ENCODE data around the gene CRAT. TPM values are rescaled to one million over a fixed set of nuclear protein-coding genes. Genes with fewer than 3 reads are reported as not detected.

CRAT gene
- total RNA-seq, 1 experiment from 2014 or later, result 38.8 TPM

- in situ Hi-C loops (cut with HindIII; ENCODE audit: low pct_unique_long_range_greater_than_20kb, low sequenced_read_pairs), result no loop called here
- DNase-seq (ENCODE audit: low read depth, low spot score) (no peak), ATAC-seq (peak; percentile 20; the same call in 1 of the 2 replicates)
- no TSS peak for BruUV-seq (replicated peaks)
- Histone ChIP-seq H3K27ac (ENCODE audit: low read length) (no peak overlapping the region), H3K4me1 (ENCODE audit: control insufficient read depth, insufficient read depth, low read length) (no peaks in the 10 kb centered on the region), H3K27me3 (ENCODE audit: control insufficient read depth, insufficient read depth, low read length) (no peaks in the 10 kb centered on the region), H3K4me3 (ENCODE audit: low read depth in 2 of 2, low read length in 2 of 2) (no peak overlapping the region), H3K36me3 (ENCODE audit: control insufficient read depth, insufficient read depth, low read length) (no peaks in the 10 kb centered on the region), H3K9me3 (ENCODE audit: control insufficient read depth, insufficient read depth, low read depth, low read length) (no peaks in the 10 kb centered on the region)
- ChIA-PET POLR2A (interaction anchor here (0.6 kb wide), 2 partner anchors 189 to 219 kb away, joined by 4 read pairs; no protein-coding TSS in a partner anchor), CTCF (interaction anchor here (0.6 kb wide), 1 partner anchor 558 kb away, joined by 10 read pairs; no protein-coding TSS in a partner anchor)
- intact Hi-C loops (cut with micrococcal nuclease; ENCODE audit: unreplicated experiment), result no loop called here
- peak; percentile 19; the same call in 1 of the 2 replicates for TF ChIP-seq POLR2AphosphoS5 (IDR thresholded peaks at IDR 0.05; ENCODE audit: low read depth, low read length)
- no peak for TF ChIP-seq CTCF (IDR thresholded peaks at IDR 0.05)
- TF ChIP-seq REST (IDR thresholded peaks at IDR 0.05; ENCODE audit: insufficient read depth in 1 of 2, low read depth in 2 of 2, low read length in 1 of 2), result no peak
- TF ChIP-seq TCF7L2 (IDR thresholded peaks at IDR 0.05; ENCODE audit: low read depth, low read length), result no peak
- no peak for TF ChIP-seq SIN3A (IDR thresholded peaks at IDR 0.05; ENCODE audit: borderline replicate concordance, insufficient read depth, low read depth, low read length)
Measured at GRCh38 chr9:129093602-129094386, 16.8 kb downstream of the CRAT start.

- no peaks in the 10 kb centered on the region for H3K9me3 ChIP-seq (ENCODE audit: control insufficient read depth, insufficient read depth, low read depth, low read length)
- H3K27ac ChIP-seq (ENCODE audit: low read length), result no peak overlapping the region
- in situ Hi-C loops (cut with HindIII; ENCODE audit: low pct_unique_long_range_greater_than_20kb, low sequenced_read_pairs) (no loop called here), intact Hi-C loops (cut with micrococcal nuclease; ENCODE audit: unreplicated experiment) (no loop called here)
- DNase-seq (ENCODE audit: low read depth, low spot score) (no peak), ATAC-seq (no peak)
- no TSS peak for BruUV-seq (replicated peaks)
- POLR2A ChIA-PET, result no interaction called here
- H3K4me3 ChIP-seq (ENCODE audit: low read depth in 2 of 2, low read length in 2 of 2), result no peak overlapping the region
- H3K36me3 ChIP-seq (ENCODE audit: control insufficient read depth, insufficient read depth, low read length), result no peaks in the 10 kb centered on the region
- H3K27me3 ChIP-seq (ENCODE audit: control insufficient read depth, insufficient read depth, low read length), result no peaks in the 10 kb centered on the region
- TF ChIP-seq POLR2AphosphoS5 (IDR thresholded peaks at IDR 0.05; ENCODE audit: low read depth, low read length), result no peak
- no peak for TF ChIP-seq REST (IDR thresholded peaks at IDR 0.05; ENCODE audit: insufficient read depth in 1 of 2, low read depth in 2 of 2, low read length in 1 of 2)
- no peak for TF ChIP-seq SIN3A (IDR thresholded peaks at IDR 0.05; ENCODE audit: borderline replicate concordance, insufficient read depth, low read depth, low read length)
- TF ChIP-seq CTCF (IDR thresholded peaks at IDR 0.05), result no peak
- TF ChIP-seq TCF7L2 (IDR thresholded peaks at IDR 0.05; ENCODE audit: low read depth, low read length), result no peak
- CTCF ChIA-PET, result no interaction called here
- H3K4me1 ChIP-seq (ENCODE audit: control insufficient read depth, insufficient read depth, low read length), result no peaks in the 10 kb centered on the region
Measured at GRCh38 chr9:129089246-129089645, 21.3 kb downstream of the CRAT start.
